Measurements from ENCODE around the gene EID2B.
A peak's percentile ranks its signal among the peaks of the same experiment; 100 is the strongest.

The EID2B gene

DNA sequence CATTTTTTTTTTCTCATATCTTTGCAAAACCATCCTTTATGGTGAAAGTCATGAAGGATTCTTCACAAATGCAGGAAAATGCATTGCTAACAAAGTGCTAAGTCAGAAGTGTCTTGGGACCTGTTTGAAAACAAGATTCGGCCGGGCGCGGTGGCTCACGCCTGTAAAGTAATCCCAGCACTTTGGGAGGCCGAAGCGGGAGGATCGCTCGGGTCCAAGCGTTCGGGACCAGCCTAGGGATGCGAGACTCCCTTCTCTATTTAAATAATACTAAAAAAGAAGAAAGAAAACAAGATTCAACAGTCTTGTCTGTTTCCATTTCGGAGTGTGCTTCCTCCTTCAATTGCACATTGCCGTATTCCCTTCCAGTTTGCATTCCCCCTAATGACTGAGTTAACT, 819 bp downstream of the EID2B start:
- no peak for DNase-seq

DNA sequence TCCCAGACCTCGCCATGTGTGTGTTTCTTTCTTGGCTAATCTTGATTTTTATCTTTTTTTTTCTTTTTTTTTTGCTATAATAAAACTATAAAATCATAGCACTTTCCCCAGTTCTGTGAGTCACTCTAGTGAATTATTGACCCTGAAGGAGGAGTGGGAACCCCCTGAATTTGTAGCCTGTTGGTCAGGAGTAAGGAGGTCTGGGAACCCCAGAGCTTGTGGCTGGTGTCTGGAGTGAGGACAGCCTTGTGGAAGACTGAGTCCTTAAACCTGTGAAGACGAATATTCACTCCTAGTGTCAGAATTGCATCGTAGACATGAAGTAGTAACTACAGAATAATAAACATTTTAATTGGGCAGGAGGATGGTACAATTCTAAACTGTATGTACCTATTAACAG, 7.4 kb downstream of the EID2B start:
- DNase-seq = no peak

DNA sequence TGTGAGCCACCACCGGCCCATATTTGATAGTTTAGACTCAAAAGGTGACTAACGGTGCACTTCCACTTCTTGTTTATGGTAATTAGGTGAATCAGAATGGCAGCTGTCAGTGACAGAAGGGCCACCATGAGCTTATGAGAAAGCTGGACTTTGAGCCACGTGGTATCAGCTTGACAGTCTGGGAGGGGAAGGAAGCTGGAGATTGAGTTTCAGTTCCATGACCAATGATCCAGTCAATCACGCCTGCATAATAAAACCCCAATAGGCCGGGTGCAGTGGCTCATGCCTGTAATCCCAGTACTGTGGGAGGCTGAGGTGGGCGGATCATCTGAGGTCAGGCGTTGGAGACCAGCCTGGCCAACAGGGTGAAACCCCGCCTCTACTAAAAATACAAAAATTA, 8.2 kb downstream of the EID2B start:
- no peak for DNase-seq

DNA sequence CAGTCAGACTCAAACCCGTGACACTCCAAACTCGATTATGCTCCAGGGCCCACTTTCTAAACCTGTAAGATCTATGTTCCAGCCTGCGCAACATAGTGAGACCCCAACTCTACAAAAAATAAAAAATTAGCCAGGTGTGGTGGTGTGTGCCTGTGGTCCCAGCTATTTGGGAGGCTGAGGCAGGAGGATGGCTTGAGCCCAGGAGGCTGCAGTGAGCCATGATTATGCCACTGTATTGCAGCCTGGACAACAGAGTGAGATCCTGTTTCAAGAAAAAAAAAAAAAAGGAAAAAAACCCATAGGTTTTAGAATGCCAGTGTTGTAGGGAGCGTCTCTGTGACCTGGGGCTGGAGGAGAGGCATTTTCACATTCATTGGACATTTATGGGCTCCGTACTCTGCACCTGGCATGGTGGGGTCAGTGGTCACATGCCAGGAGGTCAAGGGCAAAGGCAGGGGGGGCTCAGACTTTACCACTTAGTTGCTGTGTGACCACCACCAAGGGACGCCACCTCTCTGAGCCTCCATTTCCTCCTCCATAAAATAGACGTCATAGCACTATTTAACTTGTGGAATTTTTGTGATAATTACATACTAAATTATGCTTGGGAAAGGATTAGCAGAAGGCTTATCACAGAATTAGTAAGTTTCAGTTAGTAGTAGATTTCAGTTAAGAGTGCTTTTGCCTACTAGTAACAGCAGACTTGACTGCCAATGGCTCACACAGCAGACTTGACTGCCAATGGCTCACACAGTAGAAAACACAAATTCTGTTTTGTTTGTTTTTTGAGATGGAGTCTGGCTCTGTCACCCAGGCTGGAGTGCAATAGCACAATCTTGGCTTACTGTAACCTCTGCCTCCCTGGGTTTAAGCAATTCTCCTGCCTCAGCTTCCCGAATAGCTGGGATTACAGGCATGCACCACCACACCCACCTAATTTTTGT, 11.8 kb downstream of the EID2B start:
- DNase-seq = no peak

DNA sequence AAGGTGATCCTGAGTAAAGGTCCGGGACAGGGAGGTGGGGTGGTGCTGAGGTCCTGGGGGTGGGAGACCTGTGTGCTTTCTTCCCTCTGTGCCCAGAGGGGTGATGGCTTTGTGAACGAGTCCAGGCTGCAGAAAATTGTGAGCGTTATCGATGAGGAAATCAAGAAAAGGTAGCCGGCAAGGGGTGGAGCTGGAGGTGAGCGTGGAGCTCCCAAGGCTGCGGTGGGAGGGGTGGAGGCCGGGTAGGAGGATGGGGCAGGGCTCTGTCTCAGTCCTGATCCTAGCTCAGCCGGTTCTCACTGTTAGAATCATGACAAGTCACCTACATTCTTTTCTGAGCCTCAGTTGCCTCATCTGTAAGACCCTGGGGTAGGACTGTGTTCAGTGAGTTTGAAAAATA, 13.7 kb downstream of the EID2B start:
- DNase-seq = no peak

DNA sequence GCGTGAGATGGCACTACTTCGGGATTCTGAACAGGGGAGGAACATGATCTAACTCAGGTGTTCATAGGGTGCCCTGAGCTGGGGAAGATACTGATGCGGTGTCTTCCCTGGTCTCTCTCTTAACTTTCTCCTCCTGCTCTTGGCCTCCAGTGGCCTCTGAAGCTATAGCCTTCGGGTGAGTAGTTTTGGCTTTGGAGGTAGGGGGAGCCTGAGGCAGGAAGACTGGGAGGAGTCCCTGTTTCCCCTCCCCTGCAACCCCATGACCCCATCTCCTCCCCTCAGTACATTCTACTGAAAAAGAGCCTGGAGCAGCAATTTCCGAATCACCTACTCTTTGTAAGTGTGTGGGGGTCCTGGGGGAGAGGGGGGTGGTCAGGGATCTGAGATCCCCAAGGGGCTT, 14.2 kb downstream of the EID2B start:
- no peak for DNase-seq

DNA sequence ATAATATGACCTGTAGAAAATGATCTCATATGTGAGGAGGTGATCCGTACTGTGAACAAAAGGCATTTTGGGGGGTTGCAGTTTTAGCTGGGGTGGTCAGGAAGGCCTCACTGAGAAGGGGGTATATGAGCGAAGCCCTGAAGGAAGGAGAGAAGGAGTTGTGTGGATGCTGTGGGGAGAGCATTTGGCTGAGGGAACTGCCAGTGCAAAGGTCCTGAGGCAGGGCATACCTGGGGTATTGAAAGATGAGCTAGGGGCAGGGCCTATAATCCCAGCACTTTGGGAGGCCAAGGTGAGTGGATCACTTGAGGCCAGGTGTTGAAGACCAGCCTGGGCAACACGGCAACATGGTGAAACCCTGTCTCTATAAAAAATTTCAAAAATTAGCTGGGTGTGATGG, 15.2 kb downstream of the EID2B start:
- DNase-seq = no peak

DNA sequence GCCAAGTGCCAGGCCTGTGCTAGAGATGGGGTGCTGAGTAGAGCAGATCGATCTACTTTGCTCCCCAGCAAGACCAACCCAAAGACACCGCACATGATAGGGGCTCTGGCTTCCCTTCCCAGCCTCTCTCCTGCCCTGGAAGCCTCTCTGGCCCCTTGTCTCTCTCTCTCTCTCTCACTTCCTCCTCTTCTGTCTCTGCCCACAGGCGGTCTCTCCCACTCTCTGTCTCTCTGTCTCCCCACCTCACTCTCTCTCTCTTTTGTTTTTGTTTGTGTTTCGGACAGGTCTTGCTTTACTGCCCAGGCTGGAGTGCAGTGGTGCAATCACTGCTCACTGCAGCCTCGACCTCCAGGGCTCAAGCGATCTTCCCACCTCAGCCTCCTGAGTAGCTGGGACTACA, 16.4 kb downstream of the EID2B start:
- no peak for DNase-seq

DNA sequence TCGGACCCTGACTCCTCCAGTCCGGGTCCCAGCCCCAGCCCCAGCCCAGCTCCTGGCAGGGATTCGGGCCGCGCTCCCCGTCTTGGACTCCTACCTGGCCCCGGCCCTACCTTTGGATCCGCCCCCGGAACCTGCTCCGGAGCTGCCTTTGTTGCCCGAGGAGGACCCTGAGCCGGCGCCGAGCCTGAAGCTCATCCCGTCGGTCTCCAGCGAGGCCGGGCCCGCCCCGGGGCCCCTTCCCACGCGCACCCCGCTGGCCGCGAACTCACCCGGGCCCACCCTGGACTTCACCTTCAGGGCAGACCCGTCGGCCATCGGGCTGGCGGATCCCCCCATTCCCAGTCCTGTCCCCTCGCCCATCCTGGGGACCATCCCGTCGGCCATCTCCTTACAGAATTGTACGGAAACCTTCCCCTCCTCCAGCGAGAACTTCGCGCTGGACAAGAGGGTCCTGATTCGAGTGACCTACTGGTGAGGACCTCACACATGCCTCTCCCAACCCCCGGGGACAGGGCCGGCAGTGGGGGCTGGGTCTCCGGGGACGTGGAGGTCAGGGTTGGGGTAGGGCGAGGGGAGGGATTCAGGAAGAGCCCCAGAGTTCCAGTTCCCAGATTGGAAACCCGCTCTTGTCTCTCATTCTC, 17.0 kb downstream of the EID2B start:
- no peak for DNase-seq

DNA sequence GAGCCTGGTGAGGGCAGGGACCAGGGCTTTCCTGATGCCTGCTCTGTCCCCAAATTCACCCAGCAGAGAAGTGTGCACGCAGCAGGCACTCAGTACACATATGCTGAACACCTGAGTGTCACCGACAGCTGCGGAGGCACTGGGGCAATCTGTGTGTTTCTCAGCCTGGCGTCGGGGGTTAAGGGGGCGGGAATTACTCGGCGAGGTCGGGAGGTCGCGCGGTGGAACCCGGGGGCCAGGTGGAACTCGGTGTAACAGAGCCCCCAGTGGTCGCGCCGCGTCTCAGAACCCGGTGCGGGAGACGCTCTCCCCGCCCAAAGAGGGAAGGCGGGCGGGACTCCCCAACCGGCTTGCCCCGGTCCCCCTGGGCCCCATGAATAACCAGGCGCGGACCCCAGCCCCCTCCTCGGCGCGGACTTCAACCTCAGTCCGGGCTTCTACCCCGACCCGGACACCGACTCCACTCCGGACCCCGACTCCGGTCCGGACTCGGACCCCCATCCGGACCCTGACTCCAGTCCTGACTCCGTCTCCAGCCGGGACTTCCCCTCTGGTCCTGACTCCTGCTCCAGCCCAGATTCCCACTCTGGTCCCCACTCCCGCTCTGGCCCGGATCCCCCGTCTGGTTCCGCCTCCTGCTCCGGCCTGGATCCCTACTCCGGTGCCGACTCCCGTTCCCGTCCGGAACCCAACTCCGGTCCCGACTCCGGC, 17.7 kb downstream of the EID2B start, which contains the start of gene SELENOV:
SELENOV (plus strand) TSS at position 300 of the 711 bp plus-strand sequence; CDS start at position 374, 74 bp downstream.
- no peak for DNase-seq

DNA sequence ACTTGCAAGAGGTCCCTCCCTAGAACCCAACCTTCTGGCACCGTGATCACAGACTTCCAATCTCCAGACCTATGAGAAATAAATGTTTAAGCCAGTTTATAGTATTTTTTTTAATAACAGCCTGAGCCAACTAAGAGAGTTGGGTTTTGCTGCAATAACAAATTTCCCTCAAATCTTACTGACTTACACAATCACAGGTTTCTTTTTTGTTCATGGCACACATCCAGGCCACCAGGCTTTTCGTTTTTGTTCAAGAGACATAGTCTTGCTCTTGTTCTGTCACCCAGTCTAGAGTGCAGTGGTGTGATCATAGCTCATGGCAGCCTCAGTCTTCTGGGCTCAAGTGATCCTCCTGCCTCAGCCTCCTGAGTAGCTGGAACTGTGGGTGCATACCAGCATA, 19.7 kb downstream of the EID2B start:
- no peak for DNase-seq

DNA sequence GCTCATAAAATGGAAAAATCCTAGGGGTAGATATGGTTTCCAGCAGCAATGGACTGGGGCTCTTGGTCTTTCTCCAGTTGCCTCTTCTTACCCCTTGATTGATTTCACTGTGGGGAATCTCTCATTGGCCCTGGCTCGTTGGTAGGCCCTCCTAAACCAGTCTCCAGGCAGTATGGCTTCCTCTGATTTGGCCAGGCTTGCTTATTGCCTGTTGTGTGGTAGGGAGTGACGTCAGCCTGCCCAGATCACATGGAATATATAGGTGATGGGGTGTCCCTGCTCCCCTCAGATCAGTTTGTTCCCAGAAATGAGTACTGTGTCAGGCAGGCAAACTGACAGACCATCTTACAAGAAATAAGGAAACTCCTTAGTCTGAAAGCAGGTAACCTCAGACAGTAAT, 23.4 kb downstream of the EID2B start:
- DNase-seq = no peak

DNA sequence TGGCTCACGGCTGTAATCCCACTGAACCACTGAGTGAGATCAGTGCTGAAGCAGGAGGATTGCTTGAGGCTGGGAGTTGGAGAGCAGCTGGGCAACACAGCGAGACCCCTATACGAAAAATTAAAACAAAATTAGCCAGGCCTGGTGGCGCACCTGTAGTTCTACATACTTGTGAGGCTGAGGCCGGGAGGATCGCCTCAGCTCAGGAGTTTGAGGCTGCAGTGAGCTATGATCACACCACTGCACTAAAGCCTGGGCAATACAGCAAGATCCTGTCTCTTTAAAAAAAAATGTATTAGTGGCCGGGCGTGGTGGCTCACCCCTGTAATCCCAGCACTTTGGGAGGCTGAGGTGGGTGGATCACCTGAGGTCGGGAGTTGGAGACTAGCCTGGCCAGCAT, 24.0 kb downstream of the EID2B start:
- no peak for DNase-seq

DNA sequence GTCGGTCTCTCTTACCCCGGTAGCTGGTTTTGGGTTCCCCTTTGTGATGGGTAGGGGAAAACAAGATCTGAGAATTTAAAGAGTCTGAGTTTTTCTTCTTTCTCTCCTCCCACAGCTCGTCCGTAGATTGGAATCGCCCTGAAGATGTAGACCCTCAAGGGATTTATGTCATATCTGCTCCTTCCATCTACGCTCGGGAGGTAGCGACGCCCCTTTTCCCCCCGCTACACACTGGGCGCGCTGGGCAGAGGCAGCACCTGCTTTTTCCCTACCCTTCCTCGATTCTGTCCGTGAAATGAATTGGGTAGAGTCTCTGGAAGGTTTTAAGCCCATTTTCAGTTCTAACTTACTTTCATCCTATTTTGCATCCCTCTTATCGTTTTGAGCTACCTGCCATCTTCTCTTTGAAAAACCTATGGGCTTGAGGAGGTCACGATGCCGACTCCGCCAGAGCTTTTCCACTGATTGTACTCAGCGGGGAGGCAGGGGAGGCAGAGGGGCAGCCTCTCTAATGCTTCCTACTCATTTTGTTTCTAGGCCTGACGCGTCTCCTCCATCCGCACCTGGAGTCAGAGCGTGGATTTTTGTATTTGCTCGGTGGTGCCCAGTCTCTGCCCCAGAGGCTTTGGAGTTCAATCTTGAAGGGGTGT, 24.8 kb downstream of the EID2B start:
- DNase-seq = no peak

DNA sequence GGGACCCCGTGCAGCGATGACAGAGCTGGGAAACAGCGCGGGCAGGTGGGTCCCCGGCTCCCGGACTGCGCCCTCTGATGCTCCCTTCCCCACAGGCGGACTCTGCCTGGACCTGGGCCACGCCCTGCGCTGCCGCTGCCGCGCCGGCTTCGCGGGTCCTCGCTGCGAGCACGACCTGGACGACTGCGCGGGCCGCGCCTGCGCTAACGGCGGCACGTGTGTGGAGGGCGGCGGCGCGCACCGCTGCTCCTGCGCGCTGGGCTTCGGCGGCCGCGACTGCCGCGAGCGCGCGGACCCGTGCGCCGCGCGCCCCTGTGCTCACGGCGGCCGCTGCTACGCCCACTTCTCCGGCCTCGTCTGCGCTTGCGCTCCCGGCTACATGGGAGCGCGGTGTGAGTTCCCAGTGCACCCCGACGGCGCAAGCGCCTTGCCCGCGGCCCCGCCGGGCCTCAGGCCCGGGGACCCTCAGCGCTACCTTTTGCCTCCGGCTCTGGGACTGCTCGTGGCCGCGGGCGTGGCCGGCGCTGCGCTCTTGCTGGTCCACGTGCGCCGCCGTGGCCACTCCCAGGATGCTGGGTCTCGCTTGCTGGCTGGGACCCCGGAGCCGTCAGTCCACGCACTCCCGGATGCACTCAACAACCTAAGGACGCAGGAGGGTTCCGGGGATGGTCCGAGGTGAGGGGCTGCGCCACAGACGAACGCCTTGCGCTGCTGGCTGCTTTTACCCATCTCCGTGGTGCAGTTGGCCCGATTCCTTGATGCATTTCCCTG, 25.5 kb downstream of the EID2B start:
- peak; percentile 54 for DNase-seq

DNA sequence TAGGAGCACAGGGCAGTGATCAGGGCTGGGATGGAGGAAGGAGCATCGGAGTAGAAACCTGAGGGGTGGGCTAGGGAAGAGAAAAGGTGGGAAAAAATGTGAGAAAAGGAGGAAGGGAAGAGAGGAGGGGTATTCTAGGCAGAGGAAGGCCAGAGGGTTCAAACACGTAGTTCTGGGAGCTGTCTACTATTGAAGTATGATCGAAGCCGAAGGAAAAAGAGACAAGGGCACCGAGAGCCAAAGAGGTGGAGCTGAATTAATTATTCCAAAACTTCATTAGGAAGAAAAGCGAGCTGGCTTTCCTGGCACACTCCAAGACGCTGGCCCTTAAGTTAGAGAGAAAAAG, 26.1 kb downstream of the EID2B start:
- DNase-seq = no peak

DNA sequence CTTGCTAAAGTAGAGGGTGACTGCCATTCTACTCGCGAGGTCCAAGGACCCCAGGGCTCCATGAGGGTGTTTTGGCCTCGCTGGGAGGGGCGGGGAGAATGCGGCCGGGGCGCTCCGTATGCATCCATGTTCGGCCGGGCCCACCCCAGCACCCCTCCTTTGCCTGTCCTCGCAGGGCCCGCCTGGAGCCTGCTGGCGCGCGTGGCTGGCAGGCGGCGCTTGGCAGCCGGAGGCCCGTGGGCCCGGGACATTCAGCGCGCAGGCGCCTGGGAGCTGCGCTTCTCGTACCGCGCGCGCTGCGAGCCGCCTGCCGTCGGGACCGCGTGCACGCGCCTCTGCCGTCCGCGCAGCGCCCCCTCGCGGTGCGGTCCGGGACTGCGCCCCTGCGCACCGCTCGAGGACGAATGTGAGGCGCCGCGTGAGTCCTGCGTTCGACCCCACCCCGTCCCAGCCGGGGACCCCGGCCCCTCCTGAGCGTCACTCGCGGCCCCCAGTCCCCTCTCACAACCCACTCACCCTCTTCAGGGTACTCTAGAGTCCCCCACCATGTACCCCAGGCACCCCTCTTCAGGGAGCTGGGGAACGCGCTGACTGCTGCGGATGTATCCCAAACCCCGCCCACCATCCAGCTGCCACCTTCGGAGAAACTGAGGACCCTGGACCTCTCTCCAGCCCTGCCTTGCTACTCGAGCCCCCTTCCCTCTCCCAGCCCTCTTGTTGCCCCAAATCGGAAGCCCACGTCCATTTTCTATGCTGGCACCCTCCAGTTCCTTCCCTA, 29.8 kb downstream of the EID2B start:
- no peak for DNase-seq

DNA sequence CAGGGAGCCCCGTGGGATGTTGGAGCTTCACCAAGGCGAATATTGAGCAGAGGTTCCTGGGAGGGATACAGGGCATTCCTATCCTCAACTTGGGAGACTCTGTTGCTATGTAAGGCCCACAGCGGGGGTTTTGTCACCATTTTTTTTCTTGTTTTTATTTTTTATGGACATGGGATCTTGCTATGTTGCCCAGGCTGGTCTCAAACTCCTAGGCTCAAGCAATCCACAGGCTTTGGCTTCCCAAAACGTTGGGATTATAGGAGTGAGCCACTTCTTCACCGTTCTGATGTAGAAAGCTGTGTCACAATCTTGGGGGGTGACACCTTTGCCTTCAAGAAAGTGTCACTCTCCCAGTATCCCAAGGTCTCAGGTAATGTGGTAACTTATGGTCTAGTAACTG, 31.3 kb downstream of the EID2B start:
- DNase-seq = no peak

DNA sequence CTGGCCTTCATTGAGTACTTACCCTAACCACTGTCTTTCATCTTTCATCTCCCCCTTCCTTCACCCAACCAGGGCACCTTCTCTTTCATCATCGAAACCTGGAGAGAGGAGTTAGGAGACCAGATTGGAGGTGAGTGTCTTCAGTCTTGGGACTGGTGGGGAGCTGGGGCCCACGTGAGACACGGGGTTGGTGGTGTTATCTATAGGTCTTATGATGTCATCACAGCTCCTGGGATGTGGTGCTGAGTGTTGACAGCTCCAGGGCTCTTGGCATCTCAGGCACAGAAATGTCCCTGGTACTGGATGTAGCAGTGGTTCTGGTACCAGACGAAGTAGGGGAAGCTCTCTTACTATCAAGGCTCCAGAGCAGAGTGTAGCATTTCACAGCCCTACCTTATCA, 32.1 kb downstream of the EID2B start:
- DNase-seq = no peak

DNA sequence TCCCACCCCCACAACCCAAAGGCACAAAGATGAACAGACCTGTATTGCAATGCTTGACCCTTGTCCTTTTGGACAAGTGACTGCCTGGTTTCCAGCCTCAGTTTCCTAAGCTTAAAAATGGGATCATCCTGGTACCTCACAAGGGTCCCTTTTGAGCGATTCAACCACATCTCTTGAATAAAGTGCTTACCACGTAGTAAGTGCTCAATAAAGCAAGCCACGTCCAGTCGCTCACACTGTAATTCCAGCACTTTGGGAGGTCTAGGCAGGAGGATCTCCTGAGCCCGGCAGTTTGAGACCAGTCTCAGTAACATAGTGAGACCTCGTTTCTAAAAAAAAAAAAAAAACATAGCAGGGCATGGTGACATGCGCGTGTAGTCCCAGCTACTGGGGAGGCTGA, 32.7 kb downstream of the EID2B start:
- DNase-seq = no peak

DNA sequence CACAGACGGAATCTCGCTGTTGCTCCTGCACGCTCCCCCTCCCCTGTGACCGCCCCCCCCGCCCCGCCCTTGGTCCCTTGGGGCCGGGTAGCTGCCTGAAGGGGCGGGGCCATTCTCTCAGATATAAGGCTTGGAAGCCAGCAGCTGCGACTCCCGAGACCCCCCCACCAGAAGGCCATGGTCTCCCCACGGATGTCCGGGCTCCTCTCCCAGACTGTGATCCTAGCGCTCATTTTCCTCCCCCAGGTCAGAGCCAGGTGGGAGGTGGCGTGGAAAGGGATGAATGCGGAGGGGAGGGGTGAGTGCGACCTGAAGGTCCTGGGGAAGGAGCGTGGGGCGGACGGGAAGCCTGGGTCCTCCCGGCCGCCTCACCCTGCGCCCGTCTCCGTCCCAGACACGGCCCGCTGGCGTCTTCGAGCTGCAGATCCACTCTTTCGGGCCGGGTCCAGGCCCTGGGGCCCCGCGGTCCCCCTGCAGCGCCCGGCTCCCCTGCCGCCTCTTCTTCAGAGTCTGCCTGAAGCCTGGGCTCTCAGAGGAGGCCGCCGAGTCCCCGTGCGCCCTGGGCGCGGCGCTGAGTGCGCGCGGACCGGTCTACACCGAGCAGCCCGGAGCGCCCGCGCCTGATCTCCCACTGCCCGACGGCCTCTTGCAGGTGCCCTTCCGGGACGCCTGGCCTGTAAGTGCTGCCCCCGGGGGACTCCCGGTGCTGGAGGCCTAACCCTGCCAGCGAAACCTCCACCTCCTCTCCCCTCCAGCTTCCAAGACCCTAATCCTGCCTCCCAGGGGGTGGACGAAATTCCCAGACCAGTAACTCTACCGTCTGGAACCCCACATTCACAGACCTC, 33.6 kb downstream of the EID2B start, which contains the start of gene DLL3:
DLL3 (plus strand) TSS at position 150 of the 845 bp plus-strand sequence; CDS start at position 178, 28 bp downstream.
- peak; percentile 11 for DNase-seq
